GM23338 (cell line): ENCODE data around the gene TENT4A. TPM values are rescaled to one million over a fixed set of nuclear protein-coding genes. Genes with fewer than 3 reads are reported as not detected.

Source experiments
- ATAC-seq: fragments of 200-7000 bp; cut with Tn5 transposase; 3 replicates; pipeline ENCODE4 v1.9.1; 2020
- DNase-seq: peaks from one replicate; pipeline ENCODE4 v3.0.0-alpha.2; 2015; ENCODE audit warnings: low spot score
- H2AFZ ChIP-seq: fragments of 200-600 bp; sonication (generic); 2 replicates; pipeline ENCODE4 v1.8.0; 2016; ENCODE audit warnings: antibody characterized with exemption, mild to moderate bottlenecking, moderate library complexity
- H3F3A ChIP-seq: fragments of 200-600 bp; sonication (generic); replicated peaks from 2 replicates; pipeline ENCODE4 v1.8.0; 2017; ENCODE audit warnings: antibody characterized with exemption, mixed run types, low read depth
- H3K27ac ChIP-seq: fragments of 200-600 bp; sonication (generic); 2 replicates; pipeline ENCODE4 v1.6.1; 2016; ENCODE audit warnings: low read depth
- H3K27me3 ChIP-seq: fragments of 200-600 bp; sonication (generic); 2 replicates; pipeline ENCODE4 v1.8.0; 2016; ENCODE audit warnings: mild to moderate bottlenecking, mixed run types, moderate library complexity; ENCODE audit not compliant: insufficient read depth
- H3K36me3 ChIP-seq: fragments of 200-600 bp; sonication (generic); 2 replicates; pipeline ENCODE4 v1.8.0; 2016; ENCODE audit warnings: mild to moderate bottlenecking; ENCODE audit not compliant: insufficient read depth
- H3K4me1 ChIP-seq: fragments of 200-600 bp; sonication (generic); 2 replicates; pipeline ENCODE4 v1.8.0; 2016; ENCODE audit warnings: mild to moderate bottlenecking, moderate library complexity; ENCODE audit not compliant: insufficient read depth
- H3K4me2 ChIP-seq: fragments of 200-600 bp; sonication (generic); 2 replicates; pipeline ENCODE4 v1.7.1; 2017; ENCODE audit warnings: mixed run types
- H3K4me3 ChIP-seq: fragments of 200-600 bp; sonication (generic); 2 replicates; pipeline ENCODE4 v1.6.1; 2016; ENCODE audit warnings: mixed run types
- H3K79me2 ChIP-seq: fragments of 200-600 bp; sonication (generic); replicated peaks from 2 replicates; pipeline ENCODE4 v1.8.0; 2017; ENCODE audit warnings: mild to moderate bottlenecking; ENCODE audit not compliant: insufficient read depth
- H3K9me2 ChIP-seq: fragments of 200-600 bp; sonication (generic); 2 replicates; pipeline ENCODE4 v1.8.0; 2017; ENCODE audit not compliant: insufficient read depth
- H4K20me1 ChIP-seq: fragments of 200-600 bp; sonication (generic); replicated peaks from 2 replicates; pipeline ENCODE4 v1.8.0; 2017; ENCODE audit warnings: mild to moderate bottlenecking; ENCODE audit not compliant: insufficient read depth
- H3K27ac Mint-ChIP-seq: 2 replicates; pipeline ENCODE4 v1.8.0; 2020; ENCODE audit warnings: inconsistent platforms, mild to moderate bottlenecking, moderate library complexity, mixed read lengths
- H3K27me3 Mint-ChIP-seq: 3 replicates; pipeline ENCODE4 v1.8.0; 2022; ENCODE audit warnings: low read depth, mild to moderate bottlenecking, moderate library complexity, mixed read lengths, inconsistent platforms; ENCODE audit not compliant: insufficient read depth, poor library complexity
- H3K36me3 Mint-ChIP-seq: 3 replicates; pipeline ENCODE4 v1.8.0; 2021; ENCODE audit warnings: low read depth, mild to moderate bottlenecking, inconsistent platforms, moderate library complexity, mixed read lengths
- H3K4me1 Mint-ChIP-seq: 3 replicates; pipeline ENCODE4 v1.8.0; 2020; ENCODE audit warnings: mild to moderate bottlenecking, inconsistent platforms, mixed read lengths
- H3K4me3 Mint-ChIP-seq: 3 replicates; pipeline ENCODE4 v1.8.0; 2021; ENCODE audit warnings: moderate library complexity, mild to moderate bottlenecking, inconsistent platforms, mixed read lengths
- H3K9me3 Mint-ChIP-seq: 3 replicates; pipeline ENCODE4 v1.8.0; 2020; ENCODE audit warnings: moderate library complexity, mild to moderate bottlenecking, inconsistent platforms, mixed read lengths
- CREB1 ChIP-seq: fragments of 250-450 bp; sonication (Bioruptor Pico); IDR thresholded peaks from 2 replicates; pipeline ENCODE4 v1.5.0; 2020; ENCODE audit warnings: low read depth, mild to moderate bottlenecking, moderate library complexity
- CTCF ChIP-seq, 2 experiments: fragments of 200-600 bp in 1 of 2; sonication (generic) in 1 of 2; conservative IDR thresholded peaks; 2 replicates each; pipeline versions ENCODE4 v1.5.1 to v1.6.1; 2016 to 2017; ENCODE audit warnings: antibody characterized with exemption in 2 of 2, low read depth in 2 of 2, mild to moderate bottlenecking in 2 of 2, moderate library complexity in 1 of 2
- EZH2 ChIP-seq: fragments of 200-600 bp; sonication (generic); IDR thresholded peaks from one replicate; pipeline ENCODE4 v1.8.0; 2017; ENCODE audit warnings: antibody characterized with exemption, mild to moderate bottlenecking, low read depth; ENCODE audit not compliant: unreplicated experiment
- EZH2phosphoT487 ChIP-seq: fragments of 200-600 bp; sonication (generic); IDR thresholded peaks from one replicate; pipeline ENCODE4 v1.8.1; 2018; ENCODE audit warnings: antibody characterized with exemption; ENCODE audit not compliant: unreplicated experiment
- JUNB ChIP-seq: IDR thresholded peaks from one replicate; pipeline ENCODE4 v1.6.1; 2016; ENCODE audit warnings: antibody characterized with exemption; ENCODE audit not compliant: unreplicated experiment
- NANOG ChIP-seq: IDR thresholded peaks from 2 replicates; pipeline ENCODE4 v1.6.1; 2016; ENCODE audit warnings: antibody characterized with exemption, borderline replicate concordance
- POLR2AphosphoS5 ChIP-seq: IDR thresholded peaks from 2 replicates; pipeline ENCODE4 v1.6.1; 2016; ENCODE audit warnings: antibody characterized with exemption, low read depth
- ZNF114 ChIP-seq: fragments of 250-450 bp; sonication (Bioruptor Pico); IDR thresholded peaks from 2 replicates; pipeline ENCODE4 v1.5.0; 2020; ENCODE audit warnings: mild to moderate bottlenecking, moderate library complexity
- ZNF331 ChIP-seq: fragments of 250-450 bp; sonication (Bioruptor Pico); IDR thresholded peaks from 2 replicates; pipeline ENCODE4 v1.5.0; 2020; ENCODE audit warnings: low read depth, mild to moderate bottlenecking, moderate library complexity
- ZNF462 ChIP-seq: fragments of 250-450 bp; sonication (Bioruptor Pico); IDR thresholded peaks from 2 replicates; pipeline ENCODE4 v1.5.0; 2020; ENCODE audit warnings: mild to moderate bottlenecking, moderate library complexity
- polyA plus RNA-seq: library from polyadenylated mRNA; unstranded; fragments of >200 nt; fragmentation: Nextera tagmentation; extraction: Ambion mirVana; gene quantifications from 2 replicates; pipeline ENCODE4 v1.2.1, GENCODE V29; 2016
- total RNA-seq: library from RNA; depleted of rRNA; stranded (reverse); fragments of >200 nt; shearing (Covaris generic); gene quantifications from 2 replicates; pipeline ENCODE4 v1.2.3, GENCODE V29; 2014
- TF ChIP-seq, protein P1 (sequence below): IDR thresholded peaks from 2 replicates; pipeline ENCODE4 v1.6.1; 2016; ENCODE audit warnings: antibody characterized with exemption
- TF ChIP-seq, protein P2 (sequence below): IDR thresholded peaks from one replicate; pipeline ENCODE4 v1.6.1; 2018; ENCODE audit warnings: antibody characterized with exemption; ENCODE audit not compliant: unreplicated experiment

TENT4A gene
- total and polyA plus RNA-seq, 2 experiments from 2014 or later, result 5.3 to 24.0 TPM

GRCh38 chr5:6788439-6788838 lies 75.2 kb downstream of the TENT4A start:
- DNase-seq (no peak), ATAC-seq (no peak)
- no peak overlapping the region for H3K27ac ChIP-seq
- H3K4me3 ChIP-seq, result no peak overlapping the region
- H3K9me2 ChIP-seq, result no peaks in the 10 kb centered on the region; the same call in 1 of the 2 replicates
- Mint-ChIP-seq H3K27me3 (peaks cover 6% of the 10 kb centered on the region), H3K27ac (no peak overlapping the region), H3K9me3 (no peaks in the 10 kb centered on the region; the same call in 2 of the 3 replicates), H3K4me3 (no peak overlapping the region), H3K4me1 (0 out of 3 replicates have a peak, but pooled peaks cover 3% of the 10 kb centered on the region), H3K36me3 (no peaks in the 10 kb centered on the region)
- TF ChIP-seq EZH2phosphoT487 (no peak), CREB1 (CRISPR knock-in tag) (no peak), POLR2AphosphoS5 (no peak), ZNF462 (CRISPR knock-in tag) (no peak), EZH2 (no peak), ZNF114 (CRISPR knock-in tag) (no peak), JUNB (no peak), CTCF (conservative IDR thresholded peaks at IDR 0.05; ENCODE audit: low read depth in 2 of 2) (no peak), ZNF331 (no peak), NANOG (no peak)
- TF ChIP-seq, protein P1, sequence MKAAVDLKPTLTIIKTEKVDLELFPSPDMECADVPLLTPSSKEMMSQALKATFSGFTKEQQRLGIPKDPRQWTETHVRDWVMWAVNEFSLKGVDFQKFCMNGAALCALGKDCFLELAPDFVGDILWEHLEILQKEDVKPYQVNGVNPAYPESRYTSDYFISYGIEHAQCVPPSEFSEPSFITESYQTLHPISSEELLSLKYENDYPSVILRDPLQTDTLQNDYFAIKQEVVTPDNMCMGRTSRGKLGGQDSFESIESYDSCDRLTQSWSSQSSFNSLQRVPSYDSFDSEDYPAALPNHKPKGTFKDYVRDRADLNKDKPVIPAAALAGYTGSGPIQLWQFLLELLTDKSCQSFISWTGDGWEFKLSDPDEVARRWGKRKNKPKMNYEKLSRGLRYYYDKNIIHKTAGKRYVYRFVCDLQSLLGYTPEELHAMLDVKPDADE, result no peak
- TF ChIP-seq, protein P2, sequence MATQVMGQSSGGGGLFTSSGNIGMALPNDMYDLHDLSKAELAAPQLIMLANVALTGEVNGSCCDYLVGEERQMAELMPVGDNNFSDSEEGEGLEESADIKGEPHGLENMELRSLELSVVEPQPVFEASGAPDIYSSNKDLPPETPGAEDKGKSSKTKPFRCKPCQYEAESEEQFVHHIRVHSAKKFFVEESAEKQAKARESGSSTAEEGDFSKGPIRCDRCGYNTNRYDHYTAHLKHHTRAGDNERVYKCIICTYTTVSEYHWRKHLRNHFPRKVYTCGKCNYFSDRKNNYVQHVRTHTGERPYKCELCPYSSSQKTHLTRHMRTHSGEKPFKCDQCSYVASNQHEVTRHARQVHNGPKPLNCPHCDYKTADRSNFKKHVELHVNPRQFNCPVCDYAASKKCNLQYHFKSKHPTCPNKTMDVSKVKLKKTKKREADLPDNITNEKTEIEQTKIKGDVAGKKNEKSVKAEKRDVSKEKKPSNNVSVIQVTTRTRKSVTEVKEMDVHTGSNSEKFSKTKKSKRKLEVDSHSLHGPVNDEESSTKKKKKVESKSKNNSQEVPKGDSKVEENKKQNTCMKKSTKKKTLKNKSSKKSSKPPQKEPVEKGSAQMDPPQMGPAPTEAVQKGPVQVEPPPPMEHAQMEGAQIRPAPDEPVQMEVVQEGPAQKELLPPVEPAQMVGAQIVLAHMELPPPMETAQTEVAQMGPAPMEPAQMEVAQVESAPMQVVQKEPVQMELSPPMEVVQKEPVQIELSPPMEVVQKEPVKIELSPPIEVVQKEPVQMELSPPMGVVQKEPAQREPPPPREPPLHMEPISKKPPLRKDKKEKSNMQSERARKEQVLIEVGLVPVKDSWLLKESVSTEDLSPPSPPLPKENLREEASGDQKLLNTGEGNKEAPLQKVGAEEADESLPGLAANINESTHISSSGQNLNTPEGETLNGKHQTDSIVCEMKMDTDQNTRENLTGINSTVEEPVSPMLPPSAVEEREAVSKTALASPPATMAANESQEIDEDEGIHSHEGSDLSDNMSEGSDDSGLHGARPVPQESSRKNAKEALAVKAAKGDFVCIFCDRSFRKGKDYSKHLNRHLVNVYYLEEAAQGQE, result no peak
- no peaks in the 10 kb centered on the region for H3F3A ChIP-seq
- no peak overlapping the region for H3K4me2 ChIP-seq
- H3K27me3 ChIP-seq, result no peaks in the 10 kb centered on the region
- no peak overlapping the region for H2AFZ ChIP-seq
- no peaks in the 10 kb centered on the region for H3K4me1 ChIP-seq
- no peaks in the 10 kb centered on the region for H3K36me3 ChIP-seq
- H3K79me2 ChIP-seq, result no peaks in the 10 kb centered on the region
- H4K20me1 ChIP-seq, result no peaks in the 10 kb centered on the region
